ENCODE results near the gene TIMP1.

DNA sequence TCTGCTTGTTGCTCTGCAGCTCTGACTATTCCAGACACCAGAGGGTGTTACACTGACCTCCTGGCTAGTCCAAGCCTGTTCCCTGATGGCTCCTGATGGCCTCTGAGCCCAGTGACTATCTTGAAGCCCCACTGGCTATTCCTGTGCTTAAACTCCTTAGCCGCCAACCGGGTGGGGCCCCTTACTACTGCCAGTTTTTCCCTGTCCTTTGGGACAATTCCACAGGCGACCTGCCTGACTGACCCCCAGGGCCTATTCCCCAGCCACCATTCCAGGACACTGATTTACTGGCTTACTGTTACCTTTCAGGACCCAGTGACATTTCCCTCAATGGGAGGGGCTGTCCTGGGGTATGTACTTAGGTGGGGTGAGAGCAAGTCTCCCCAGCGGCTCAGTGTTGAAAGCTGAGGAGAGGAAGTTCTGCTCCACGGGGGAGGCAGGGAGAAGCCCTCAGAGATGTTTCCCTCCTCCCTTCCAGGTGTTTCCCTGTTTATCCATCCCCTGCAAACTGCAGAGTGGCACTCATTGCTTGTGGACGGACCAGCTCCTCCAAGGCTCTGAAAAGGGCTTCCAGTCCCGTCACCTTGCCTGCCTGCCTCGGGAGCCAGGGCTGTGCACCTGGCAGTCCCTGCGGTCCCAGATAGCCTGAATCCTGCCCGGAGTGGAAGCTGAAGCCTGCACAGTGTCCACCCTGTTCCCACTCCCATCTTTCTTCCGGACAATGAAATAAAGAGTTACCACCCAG lies 4.0 kb downstream of the TIMP1 start:
- TF ChIP-seq, protein P1, sequence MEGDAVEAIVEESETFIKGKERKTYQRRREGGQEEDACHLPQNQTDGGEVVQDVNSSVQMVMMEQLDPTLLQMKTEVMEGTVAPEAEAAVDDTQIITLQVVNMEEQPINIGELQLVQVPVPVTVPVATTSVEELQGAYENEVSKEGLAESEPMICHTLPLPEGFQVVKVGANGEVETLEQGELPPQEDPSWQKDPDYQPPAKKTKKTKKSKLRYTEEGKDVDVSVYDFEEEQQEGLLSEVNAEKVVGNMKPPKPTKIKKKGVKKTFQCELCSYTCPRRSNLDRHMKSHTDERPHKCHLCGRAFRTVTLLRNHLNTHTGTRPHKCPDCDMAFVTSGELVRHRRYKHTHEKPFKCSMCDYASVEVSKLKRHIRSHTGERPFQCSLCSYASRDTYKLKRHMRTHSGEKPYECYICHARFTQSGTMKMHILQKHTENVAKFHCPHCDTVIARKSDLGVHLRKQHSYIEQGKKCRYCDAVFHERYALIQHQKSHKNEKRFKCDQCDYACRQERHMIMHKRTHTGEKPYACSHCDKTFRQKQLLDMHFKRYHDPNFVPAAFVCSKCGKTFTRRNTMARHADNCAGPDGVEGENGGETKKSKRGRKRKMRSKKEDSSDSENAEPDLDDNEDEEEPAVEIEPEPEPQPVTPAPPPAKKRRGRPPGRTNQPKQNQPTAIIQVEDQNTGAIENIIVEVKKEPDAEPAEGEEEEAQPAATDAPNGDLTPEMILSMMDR (IDR thresholded peaks at IDR 0.05; ENCODE audit: poor library complexity), result no peak
- TF ChIP-seq EZH2phosphoT487 (IDR thresholded peaks at IDR 0.05; ENCODE audit: low read depth, severe bottlenecking, unreplicated experiment) (no peak), EZH2 (IDR thresholded peaks at IDR 0.05; ENCODE audit: borderline replicate concordance) (no peak)

All from hepatocyte (in vitro differentiated cells).